Fibroblast of lung (primary cell): ENCODE measurements around the gene NOD1.
"Not testable (repeated sequence)": the region's sequence is repeated elsewhere in the genome, so short reads cannot be mapped to it uniquely, and the experiment has no call there.

ENCODE experiments used
- EZH2 ChIP-seq: IDR thresholded peaks from 2 replicates; pipeline ENCODE4 v1.5.1; 2012; ENCODE audit warnings: low read length, control low read depth, mild to moderate bottlenecking; ENCODE audit errors: missing control alignments
- TF ChIP-seq, protein P1 (sequence below), 2 donors: IDR thresholded peaks in 1 of 2; conservative IDR thresholded peaks in 1 of 2; 1 replicate in 1 of 2; 2 replicates in 1 of 2; pipeline ENCODE4 v1.5.1; 2011 to 2012; ENCODE audit warnings: low read length in 2 of 2, control low read depth in 1 of 2, inconsistent platforms in 1 of 2, low read depth in 1 of 2, mild to moderate bottlenecking in 1 of 2

- TF ChIP-seq, protein P1, sequence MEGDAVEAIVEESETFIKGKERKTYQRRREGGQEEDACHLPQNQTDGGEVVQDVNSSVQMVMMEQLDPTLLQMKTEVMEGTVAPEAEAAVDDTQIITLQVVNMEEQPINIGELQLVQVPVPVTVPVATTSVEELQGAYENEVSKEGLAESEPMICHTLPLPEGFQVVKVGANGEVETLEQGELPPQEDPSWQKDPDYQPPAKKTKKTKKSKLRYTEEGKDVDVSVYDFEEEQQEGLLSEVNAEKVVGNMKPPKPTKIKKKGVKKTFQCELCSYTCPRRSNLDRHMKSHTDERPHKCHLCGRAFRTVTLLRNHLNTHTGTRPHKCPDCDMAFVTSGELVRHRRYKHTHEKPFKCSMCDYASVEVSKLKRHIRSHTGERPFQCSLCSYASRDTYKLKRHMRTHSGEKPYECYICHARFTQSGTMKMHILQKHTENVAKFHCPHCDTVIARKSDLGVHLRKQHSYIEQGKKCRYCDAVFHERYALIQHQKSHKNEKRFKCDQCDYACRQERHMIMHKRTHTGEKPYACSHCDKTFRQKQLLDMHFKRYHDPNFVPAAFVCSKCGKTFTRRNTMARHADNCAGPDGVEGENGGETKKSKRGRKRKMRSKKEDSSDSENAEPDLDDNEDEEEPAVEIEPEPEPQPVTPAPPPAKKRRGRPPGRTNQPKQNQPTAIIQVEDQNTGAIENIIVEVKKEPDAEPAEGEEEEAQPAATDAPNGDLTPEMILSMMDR (conservative IDR thresholded peaks at IDR 0.05 in 1 of 2, IDR thresholded peaks at IDR 0.05 in 1 of 2; ENCODE audit: low read depth in 1 of 2, low read length in 2 of 2), result not testable (repeated sequence)
- not testable (repeated sequence) for TF ChIP-seq EZH2
These were observed 48.7 kb upstream of the NOD1 start for GRCh38 chr7:30527297-30527696.
